ENCODE data around the gene LRRC8A. TPM values are rescaled to one million over a fixed set of nuclear protein-coding genes. Genes with fewer than 3 reads are reported as not detected.
A peak's percentile ranks its signal among the peaks of the same experiment; 100 is the strongest.

LRRC8A gene
- total and polyA plus RNA-seq, 2 of the 13 experiments (the other 11 are each of a cell fraction or from before 2014, with no cell fraction given) = 16.1 to 40.6 TPM

DNA sequence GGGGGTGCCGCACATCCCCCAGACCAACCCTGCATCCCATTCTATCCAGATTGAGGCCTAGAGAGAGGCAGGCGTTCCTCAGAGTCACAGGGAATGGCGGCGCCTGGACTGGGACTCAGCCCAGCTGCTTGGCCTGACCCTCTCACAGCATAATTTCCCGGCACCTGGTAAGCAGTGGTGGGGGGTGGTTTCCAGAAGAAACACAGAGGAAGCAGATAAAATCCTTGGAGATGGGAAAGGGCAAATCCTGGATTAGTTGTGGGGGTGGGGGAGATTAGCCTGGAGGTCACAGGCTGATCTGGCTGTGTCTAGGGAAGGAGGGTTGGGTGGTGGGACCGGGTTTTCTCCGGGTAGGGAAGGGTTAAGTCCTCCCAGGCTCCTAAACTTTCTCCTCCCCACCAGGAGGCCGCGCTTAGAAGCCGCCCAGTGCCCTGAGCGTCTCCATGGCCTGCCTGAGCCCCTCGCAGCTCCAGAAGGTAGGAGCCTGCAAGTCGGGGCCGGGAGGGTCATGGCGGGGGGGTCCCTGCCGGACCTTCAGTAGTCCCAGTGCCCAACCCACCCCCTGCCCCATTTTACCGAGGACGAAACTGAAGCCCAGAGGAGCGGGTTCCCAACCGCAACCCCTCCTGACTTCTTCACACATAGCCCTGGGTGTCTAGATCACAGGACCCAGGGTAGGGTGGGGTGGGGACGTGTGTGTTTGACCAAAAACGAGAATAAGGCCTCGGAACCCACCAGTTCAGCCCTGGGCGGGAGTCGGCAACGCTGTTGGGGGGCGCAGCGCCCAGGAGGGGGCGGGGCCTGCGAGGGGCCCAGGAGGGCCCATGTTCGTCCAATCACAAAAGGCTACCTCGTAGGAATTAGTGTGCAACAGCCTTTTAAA lies 40.2 kb downstream of the LRRC8A start (continued):
- TF ChIP-seq, protein P1, sequence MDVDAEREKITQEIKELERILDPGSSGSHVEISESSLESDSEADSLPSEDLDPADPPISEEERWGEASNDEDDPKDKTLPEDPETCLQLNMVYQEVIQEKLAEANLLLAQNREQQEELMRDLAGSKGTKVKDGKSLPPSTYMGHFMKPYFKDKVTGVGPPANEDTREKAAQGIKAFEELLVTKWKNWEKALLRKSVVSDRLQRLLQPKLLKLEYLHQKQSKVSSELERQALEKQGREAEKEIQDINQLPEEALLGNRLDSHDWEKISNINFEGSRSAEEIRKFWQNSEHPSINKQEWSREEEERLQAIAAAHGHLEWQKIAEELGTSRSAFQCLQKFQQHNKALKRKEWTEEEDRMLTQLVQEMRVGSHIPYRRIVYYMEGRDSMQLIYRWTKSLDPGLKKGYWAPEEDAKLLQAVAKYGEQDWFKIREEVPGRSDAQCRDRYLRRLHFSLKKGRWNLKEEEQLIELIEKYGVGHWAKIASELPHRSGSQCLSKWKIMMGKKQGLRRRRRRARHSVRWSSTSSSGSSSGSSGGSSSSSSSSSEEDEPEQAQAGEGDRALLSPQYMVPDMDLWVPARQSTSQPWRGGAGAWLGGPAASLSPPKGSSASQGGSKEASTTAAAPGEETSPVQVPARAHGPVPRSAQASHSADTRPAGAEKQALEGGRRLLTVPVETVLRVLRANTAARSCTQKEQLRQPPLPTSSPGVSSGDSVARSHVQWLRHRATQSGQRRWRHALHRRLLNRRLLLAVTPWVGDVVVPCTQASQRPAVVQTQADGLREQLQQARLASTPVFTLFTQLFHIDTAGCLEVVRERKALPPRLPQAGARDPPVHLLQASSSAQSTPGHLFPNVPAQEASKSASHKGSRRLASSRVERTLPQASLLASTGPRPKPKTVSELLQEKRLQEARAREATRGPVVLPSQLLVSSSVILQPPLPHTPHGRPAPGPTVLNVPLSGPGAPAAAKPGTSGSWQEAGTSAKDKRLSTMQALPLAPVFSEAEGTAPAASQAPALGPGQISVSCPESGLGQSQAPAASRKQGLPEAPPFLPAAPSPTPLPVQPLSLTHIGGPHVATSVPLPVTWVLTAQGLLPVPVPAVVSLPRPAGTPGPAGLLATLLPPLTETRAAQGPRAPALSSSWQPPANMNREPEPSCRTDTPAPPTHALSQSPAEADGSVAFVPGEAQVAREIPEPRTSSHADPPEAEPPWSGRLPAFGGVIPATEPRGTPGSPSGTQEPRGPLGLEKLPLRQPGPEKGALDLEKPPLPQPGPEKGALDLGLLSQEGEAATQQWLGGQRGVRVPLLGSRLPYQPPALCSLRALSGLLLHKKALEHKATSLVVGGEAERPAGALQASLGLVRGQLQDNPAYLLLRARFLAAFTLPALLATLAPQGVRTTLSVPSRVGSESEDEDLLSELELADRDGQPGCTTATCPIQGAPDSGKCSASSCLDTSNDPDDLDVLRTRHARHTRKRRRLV (CRISPR knock-in tag; IDR thresholded peaks at IDR 0.05) = no peak
- TF ChIP-seq, protein P2, sequence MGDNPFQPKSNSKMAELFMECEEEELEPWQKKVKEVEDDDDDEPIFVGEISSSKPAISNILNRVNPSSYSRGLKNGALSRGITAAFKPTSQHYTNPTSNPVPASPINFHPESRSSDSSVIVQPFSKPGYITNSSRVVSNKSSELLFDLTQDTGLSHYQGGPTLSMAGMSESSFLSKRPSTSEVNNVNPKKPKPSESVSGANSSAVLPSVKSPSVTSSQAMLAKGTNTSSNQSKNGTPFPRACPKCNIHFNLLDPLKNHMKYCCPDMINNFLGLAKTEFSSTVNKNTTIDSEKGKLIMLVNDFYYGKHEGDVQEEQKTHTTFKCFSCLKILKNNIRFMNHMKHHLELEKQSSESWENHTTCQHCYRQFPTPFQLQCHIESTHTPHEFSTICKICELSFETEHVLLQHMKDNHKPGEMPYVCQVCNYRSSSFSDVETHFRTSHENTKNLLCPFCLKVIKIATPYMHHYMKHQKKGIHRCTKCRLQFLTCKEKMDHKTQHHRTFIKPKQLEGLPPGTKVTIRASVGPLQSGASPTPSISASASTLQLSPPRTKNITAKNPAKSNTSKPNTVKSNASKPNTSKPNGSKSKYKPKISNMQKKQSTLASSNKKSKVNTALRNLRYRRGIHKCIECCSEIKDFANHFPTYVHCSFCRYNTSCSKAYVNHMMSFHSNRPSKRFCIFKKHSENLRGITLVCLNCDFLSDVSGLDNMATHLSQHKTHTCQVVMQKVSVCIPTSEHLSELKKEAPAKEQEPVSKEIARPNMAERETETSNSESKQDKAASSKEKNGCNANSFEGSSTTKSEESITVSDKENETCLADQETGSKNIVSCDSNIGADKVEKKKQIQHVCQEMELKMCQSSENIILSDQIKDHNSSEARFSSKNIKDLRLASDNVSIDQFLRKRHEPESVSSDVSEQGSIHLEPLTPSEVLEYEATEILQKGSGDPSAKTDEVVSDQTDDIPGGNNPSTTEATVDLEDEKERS (CRISPR knock-in tag; IDR thresholded peaks at IDR 0.05) = 0 out of 2 replicates have a peak, but pooled peaks have one; percentile 17
- TF ChIP-seq, protein P3, sequence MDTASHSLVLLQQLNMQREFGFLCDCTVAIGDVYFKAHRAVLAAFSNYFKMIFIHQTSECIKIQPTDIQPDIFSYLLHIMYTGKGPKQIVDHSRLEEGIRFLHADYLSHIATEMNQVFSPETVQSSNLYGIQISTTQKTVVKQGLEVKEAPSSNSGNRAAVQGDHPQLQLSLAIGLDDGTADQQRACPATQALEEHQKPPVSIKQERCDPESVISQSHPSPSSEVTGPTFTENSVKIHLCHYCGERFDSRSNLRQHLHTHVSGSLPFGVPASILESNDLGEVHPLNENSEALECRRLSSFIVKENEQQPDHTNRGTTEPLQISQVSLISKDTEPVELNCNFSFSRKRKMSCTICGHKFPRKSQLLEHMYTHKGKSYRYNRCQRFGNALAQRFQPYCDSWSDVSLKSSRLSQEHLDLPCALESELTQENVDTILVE (CRISPR knock-in tag; IDR thresholded peaks at IDR 0.05) = no peak
- TF ChIP-seq SNRNP70 (IDR thresholded peaks at IDR 0.05; ENCODE audit: low read depth, low read length) (no peak), ZEB1 (IDR thresholded peaks at IDR 0.05; ENCODE audit: insufficient replicate concordance, low read depth) (peak; percentile 49), THAP11 (CRISPR knock-in tag; IDR thresholded peaks at IDR 0.05) (0 out of 2 replicates have a peak, but pooled peaks have one; percentile 24), HOXA7 (CRISPR knock-in tag; IDR thresholded peaks at IDR 0.05) (no peak), ZC3H4 (CRISPR knock-in tag; IDR thresholded peaks at IDR 0.05; ENCODE audit: borderline replicate concordance) (no peak), BCL6 (CRISPR knock-in tag; IDR thresholded peaks at IDR 0.05) (0 out of 2 replicates have a peak, but pooled peaks have one; percentile 8), ZSCAN29 (CRISPR knock-in tag; conservative IDR thresholded peaks at IDR 0.05) (no peak), ZNF501 (CRISPR knock-in tag; IDR thresholded peaks at IDR 0.05) (no peak), HIVEP1 (CRISPR knock-in tag; IDR thresholded peaks at IDR 0.05) (0 out of 2 replicates have a peak, but pooled peaks have one; percentile 14), MTA1 (CRISPR knock-in tag; IDR thresholded peaks at IDR 0.05; ENCODE audit: borderline replicate concordance) (0 out of 2 replicates have a peak, but pooled peaks have one; percentile 24), REL (CRISPR knock-in tag; conservative IDR thresholded peaks at IDR 0.05) (no peak)
- TF ChIP-seq, protein P4, sequence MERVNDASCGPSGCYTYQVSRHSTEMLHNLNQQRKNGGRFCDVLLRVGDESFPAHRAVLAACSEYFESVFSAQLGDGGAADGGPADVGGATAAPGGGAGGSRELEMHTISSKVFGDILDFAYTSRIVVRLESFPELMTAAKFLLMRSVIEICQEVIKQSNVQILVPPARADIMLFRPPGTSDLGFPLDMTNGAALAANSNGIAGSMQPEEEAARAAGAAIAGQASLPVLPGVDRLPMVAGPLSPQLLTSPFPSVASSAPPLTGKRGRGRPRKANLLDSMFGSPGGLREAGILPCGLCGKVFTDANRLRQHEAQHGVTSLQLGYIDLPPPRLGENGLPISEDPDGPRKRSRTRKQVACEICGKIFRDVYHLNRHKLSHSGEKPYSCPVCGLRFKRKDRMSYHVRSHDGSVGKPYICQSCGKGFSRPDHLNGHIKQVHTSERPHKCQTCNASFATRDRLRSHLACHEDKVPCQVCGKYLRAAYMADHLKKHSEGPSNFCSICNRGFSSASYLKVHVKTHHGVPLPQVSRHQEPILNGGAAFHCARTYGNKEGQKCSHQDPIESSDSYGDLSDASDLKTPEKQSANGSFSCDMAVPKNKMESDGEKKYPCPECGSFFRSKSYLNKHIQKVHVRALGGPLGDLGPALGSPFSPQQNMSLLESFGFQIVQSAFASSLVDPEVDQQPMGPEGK (CRISPR knock-in tag; IDR thresholded peaks at IDR 0.05) = peak; percentile 86
